ENCODE data around the gene NPSR1. TPM values are rescaled to one million over a fixed set of nuclear protein-coding genes. Genes with fewer than 3 reads are reported as not detected.

Gene NPSR1
- total RNA-seq, 4 donors from 2014 or later = not detected

GRCh38 chr7:34844406-34844805, 186.4 kb downstream of the NPSR1 start:
- WGBS = 83% methylated on average over 1 of the region's 1 CpG
- TF ChIP-seq EP300 (IDR thresholded peaks at IDR 0.05) (no peak), POLR2AphosphoS5 (IDR thresholded peaks at IDR 0.05) (no peak), POLR2A (IDR thresholded peaks at IDR 0.05; ENCODE audit: low read depth) (no peak)
- TF ChIP-seq, protein P1, sequence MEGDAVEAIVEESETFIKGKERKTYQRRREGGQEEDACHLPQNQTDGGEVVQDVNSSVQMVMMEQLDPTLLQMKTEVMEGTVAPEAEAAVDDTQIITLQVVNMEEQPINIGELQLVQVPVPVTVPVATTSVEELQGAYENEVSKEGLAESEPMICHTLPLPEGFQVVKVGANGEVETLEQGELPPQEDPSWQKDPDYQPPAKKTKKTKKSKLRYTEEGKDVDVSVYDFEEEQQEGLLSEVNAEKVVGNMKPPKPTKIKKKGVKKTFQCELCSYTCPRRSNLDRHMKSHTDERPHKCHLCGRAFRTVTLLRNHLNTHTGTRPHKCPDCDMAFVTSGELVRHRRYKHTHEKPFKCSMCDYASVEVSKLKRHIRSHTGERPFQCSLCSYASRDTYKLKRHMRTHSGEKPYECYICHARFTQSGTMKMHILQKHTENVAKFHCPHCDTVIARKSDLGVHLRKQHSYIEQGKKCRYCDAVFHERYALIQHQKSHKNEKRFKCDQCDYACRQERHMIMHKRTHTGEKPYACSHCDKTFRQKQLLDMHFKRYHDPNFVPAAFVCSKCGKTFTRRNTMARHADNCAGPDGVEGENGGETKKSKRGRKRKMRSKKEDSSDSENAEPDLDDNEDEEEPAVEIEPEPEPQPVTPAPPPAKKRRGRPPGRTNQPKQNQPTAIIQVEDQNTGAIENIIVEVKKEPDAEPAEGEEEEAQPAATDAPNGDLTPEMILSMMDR (IDR thresholded peaks at IDR 0.05) = no peak
- no peaks in the 10 kb centered on the region for H3K9me3 ChIP-seq

GRCh38 chr7:34844936-34845665, 187.1 kb downstream of the NPSR1 start:
- Histone ChIP-seq H3K36me3 (no peaks in the 10 kb centered on the region), H3K27ac (replicated peaks in 1 of 4) (no peak overlapping the region), H3K4me3 (no peak overlapping the region), H3K9me3 (no peaks in the 10 kb centered on the region), H3K4me1 (peaks cover 0 to 8% (median 4%) of the 10 kb centered on the region in 4 donors), H3K27me3 (no peaks in the 10 kb centered on the region)
- DNase-seq (ENCODE audit: extremely low spot score) = peak; percentile 90
- 52% methylated on average over 5 of the region's 5 CpGs for WGBS
- intact Hi-C loops (cut with DNase I) = no loop called here
- TF ChIP-seq, protein P1 (IDR thresholded peaks at IDR 0.05) = no peak
- no peak for TF ChIP-seq EP300 (IDR thresholded peaks at IDR 0.05)
- TF ChIP-seq POLR2AphosphoS5 (IDR thresholded peaks at IDR 0.05) = no peak

More at GRCh38 chr7:34844406-34844805, 186.4 kb downstream of the NPSR1 start:
- peak; percentile 10 for DNase-seq (ENCODE audit: extremely low spot score)
- Histone ChIP-seq H3K27me3 (no peaks in the 10 kb centered on the region), H3K4me1 (peaks cover 0 to 1% (median 0%) of the 10 kb centered on the region in 4 donors), H3K4me3 (no peak overlapping the region), H3K27ac (replicated peaks in 1 of 4) (no peak overlapping the region), H3K36me3 (no peaks in the 10 kb centered on the region)
- intact Hi-C loops (cut with DNase I) = no loop called here

DNA sequence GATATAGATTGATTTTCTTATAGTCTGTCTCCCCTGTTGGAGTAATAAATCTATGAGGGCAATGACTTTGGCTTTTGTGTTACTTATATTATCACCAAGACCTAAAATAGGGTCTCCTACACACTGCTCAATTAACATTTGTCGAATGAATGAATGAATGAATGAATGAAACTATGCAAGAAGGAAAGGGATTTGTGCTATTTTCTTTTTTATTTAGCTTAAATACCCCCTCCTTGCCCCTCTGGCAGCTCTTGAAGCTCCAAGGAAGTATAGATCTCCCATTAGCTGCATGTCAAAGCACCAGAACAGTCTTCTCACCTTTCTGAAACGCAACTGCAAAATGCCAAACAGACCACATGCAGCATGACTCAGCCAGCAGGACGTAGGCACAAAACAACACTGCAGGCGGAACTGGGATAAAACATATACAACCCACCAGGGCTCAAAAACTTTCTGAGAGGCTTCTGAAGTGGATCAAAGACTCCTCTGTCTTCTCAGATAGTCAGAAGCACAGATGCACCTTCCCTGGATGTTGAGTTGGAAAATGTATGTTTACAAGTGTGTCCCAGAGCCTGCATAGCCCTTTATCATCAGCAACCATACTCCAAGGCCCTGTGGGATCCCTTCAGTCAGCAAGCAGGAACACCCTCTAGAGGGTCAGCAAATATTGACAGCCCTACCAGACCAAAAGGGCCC, 187.8 kb downstream of the NPSR1 start:
- 64% methylated on average over 4 of the region's 4 CpGs for WGBS
- Histone ChIP-seq H3K27me3 (no peaks in the 10 kb centered on the region), H3K27ac (replicated peaks in 1 of 4) (no peak overlapping the region), H3K9me3 (no peaks in the 10 kb centered on the region), H3K4me1 (peaks cover 0 to 15% (median 11%) of the 10 kb centered on the region in 4 donors), H3K4me3 (no peak overlapping the region), H3K36me3 (no peaks in the 10 kb centered on the region)
- DNase-seq (ENCODE audit: extremely low spot score) = peak; percentile 31
- intact Hi-C loops (cut with DNase I) = no loop called here
- TF ChIP-seq POLR2AphosphoS5 (IDR thresholded peaks at IDR 0.05) (no peak), POLR2A (IDR thresholded peaks at IDR 0.05; ENCODE audit: low read depth) (no peak), EP300 (IDR thresholded peaks at IDR 0.05) (no peak)
- TF ChIP-seq, protein P1 (IDR thresholded peaks at IDR 0.05) = no peak

- TF ChIP-seq EP300 (IDR thresholded peaks at IDR 0.05) = no peak
- TF ChIP-seq, protein P1 (IDR thresholded peaks at IDR 0.05) = no peak
- no peak for TF ChIP-seq POLR2A (IDR thresholded peaks at IDR 0.05; ENCODE audit: low read depth)
- no peak for TF ChIP-seq POLR2AphosphoS5 (IDR thresholded peaks at IDR 0.05)
- Histone ChIP-seq H3K4me1 (peaks cover 0 to 24% (median 20%) of the 10 kb centered on the region in 4 donors), H3K27me3 (no peaks in the 10 kb centered on the region), H3K4me3 (no peak overlapping the region), H3K36me3 (no peaks in the 10 kb centered on the region), H3K27ac (replicated peaks in 1 of 4) (no peak overlapping the region), H3K9me3 (no peaks in the 10 kb centered on the region)
- DNase-seq (ENCODE audit: extremely low spot score) = no peak
- 66% methylated on average over 5 of the region's 5 CpGs for WGBS
- intact Hi-C loops (cut with DNase I) = no loop called here
Measured at GRCh38 chr7:34846976-34847375, 189.0 kb downstream of the NPSR1 start.
